ENCODE results near the gene SLC23A2.
"Not testable (repeated sequence)": the region's sequence is repeated elsewhere in the genome, so short reads cannot be mapped to it uniquely, and the experiment has no call there.

SLC23A2 gene

DNA sequence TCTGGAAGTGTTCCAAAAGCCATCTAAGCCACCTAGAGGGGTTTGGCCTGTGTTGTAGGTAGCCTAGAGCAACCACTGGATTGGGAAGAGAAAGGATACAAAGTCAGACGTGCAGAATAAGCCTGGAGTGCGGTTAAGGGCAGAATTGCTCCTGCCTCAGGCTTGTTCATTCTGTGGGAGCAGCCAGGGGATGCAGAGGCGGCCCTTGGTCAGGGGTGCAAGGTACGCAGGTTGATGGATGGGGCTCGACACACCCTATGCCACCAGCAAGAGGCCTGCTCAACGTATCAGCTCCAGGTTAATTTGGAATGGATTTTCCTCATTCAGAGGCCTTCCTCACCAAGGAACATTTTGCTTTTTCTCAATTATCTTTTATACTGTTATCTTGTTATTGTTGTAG is 129.8 kb downstream of the SLC23A2 start:
- no peak for DNase-seq

DNA sequence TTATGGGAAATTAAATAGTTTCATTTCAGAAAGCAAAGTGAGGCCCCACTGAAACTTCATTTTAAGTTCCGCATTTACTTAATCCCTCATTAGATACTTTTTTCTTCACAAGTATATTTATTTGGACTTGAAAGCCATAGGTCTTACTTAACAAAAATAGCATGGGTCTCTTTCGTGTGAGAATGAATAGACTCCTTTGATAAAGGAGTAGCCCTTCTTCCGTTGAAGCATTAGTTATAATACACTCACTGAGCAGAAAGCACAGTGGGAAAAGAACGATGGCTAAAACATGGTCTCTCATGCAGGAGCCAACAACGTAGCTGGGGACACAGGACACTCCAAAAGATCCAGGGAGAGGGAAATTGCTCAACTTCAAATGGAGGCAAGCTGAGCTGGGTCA is 130.4 kb downstream of the SLC23A2 start:
- DNase-seq = no peak

DNA sequence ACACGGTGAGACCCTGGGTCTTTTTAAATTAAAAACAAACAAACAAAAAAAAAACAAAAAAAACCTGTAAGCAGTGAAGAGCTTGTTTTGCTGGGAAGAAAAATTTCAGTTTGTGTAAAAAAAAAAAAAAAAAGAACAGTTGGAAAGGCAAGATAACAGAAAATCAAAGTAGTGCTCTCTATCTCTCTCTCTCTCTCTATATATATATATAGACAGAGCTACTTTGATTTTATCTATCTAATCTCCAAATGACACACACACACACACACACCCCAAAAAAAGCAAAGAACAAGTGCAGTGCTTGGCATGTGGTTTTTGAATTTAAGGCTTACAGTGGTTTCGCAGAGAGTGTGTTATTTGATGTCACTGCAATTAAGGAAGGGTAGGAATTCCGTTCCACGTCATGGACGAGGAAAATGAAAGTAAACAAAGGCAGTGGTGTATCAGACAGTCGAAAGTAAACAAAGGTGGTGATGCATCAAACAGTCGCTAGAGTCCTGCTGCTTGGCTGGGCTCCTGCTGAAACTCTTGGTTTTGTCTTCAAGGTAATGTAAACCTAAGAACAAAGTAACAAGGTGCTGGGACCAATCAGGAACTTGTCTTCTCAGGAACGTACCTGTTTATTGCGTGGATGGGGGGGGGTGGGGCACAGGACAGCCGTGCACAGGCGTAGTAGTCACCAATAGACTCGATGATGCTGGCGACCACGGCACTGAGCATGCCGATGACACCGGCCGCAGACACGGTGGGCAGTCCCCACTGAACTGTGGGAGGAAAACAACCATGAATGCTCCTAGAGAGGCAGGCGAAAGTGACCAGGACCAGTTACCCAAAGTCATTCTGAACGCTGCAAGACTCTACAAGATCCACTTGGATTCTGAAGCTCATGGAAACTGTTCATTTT is 131.8 kb downstream of the SLC23A2 start:
- DNase-seq = no peak

DNA sequence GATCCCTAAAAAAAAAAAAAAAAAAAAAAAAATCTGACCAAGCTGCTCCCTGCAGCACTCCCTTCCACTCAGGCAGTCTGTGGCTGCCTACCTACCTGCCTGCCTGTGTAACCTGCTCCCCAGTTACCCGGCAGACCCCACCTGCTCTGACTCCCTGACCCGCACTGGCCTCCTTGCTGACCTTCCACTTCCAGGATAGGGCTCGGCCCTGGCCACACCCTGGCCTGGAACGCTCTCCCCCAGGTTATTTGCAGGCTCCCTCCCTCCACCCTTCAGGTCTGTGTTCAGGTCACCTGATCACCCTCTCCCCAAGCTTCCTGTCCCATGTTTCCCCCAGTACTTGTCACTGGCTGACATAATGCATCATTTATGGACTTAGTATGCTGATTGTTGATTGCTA is 134.3 kb downstream of the SLC23A2 start:
- DNase-seq = no peak

DNA sequence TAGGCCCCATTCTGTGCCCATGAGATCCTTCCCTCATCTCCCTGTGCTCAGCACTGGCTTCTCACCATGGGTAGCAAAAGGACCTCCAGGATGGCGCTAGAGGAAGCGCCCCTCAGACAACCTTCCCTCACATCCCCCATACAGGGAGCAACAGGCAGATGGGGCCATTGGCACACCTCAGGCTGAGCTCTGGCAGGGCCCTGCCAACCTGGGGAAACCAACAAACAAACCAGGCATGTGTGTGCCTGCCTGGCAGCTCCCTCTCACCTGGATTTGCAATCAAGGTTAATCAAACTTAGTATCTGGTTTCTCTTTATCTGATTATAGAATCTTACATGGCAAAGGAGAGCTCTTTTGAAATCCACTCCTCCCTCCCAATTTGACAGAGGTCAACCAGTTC is 134.9 kb downstream of the SLC23A2 start:
- no peak for DNase-seq

DNA sequence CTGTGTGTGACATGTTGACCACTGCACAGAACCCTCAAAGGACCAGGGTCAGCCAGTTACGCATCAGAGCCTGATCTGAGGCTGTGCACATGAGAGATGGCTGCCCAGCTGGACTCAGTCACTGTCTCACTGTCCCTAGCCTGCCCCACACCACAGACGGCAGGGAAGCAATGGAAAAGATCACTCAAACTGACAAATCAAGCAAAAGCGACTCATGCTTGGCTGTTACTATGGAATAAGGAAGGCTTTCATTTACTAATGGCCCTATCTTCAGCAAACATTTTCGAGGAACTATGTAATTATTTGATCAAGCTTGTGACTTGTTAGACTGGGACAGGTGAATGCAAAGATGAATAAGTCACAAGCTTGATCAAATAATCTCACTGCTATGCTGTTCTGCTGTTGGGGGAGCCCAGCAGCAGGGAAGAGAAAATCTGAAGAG is 137.0 kb downstream of the SLC23A2 start:
- DNase-seq = no peak

DNA sequence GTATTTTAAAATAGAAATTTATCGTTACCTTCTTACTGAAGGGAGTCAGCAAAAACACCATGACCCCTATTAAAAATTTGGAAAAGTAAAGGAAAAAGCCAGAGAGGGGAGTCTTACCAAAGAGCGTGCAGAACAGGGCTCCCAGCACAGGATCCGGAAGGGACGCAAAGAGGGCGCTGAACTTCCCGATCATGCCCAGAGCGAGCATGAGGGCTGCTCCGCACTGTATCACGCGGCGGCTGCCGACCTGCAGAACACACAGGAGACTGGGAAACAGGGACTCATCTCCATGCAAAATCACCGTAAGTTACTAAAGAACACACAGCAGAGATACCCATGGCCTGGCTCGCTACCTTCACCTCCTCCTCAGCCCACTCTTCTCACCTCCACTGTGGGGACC is 138.6 kb downstream of the SLC23A2 start:
- no peak for DNase-seq

DNA sequence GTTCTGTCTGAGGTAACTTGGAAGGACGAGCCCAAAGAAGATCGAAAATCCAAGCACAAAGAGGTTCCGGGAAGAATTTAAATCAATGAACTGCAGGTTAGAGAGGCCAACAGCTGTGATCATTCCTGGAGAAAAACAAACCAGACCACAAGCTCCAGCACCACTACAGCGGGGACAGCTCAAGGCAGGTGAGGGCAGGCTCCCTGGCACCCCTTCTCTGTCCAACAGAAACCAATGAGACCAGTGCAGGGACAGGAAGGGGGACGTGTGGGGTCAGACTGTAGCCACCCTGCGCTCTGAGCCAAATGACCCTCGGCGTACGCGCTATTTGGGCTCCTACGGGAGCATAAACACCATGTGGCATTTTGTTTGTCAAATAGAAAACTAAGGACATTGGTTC is 139.3 kb downstream of the SLC23A2 start:
- no peak for DNase-seq

DNA sequence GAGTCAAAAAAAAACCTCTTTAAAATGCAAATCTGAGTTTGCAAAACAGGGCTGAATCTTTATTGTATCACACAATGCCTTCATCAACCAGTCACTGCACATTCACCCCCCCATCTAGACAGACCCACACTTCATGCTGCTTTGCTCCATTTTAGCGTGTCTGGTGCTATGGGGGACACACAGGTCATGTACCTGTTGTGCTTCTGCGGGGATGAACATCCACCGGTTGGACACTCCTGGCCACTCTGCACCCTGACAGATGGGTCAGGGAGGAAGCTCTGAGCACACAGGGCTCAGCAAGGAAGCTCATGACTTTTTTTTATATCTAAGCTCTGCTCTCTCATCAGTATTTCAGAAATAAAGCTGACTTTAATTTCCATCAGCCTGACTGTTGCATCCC is 143.3 kb downstream of the SLC23A2 start:
- no peak for DNase-seq

DNA sequence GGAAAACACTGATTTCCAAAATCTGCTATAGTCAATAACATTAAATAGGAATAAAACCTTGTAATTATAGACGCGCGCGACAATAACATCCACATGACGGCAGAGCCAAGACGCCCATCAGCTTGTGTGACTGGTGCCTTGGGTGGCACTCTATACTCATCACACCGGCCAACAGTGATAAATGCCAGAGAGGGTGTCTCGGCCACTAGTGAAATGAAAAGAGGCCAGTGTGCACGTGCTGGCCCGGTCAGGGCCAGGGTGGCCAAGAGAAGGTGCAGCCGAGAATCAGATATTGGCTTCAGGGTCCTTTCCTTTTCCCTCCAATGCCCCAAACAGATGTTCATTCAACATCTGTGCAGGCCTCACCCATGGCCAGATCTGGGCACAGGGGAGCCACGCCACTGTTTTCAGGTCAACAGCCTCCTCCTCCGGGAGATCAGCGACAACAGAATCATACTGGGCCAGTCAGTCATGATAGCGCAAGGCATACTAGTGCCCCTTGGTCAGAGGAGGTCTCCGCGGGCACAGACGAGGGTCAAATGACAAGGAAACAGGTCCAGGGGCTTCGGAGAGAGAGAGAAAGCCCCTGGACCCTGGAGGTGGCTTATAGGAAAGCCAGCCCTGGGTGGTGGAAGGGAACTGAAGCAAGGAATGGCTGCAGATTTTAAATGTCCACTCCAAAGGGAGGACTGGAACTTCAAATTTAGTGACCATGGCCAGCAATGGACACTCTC is 145.1 kb downstream of the SLC23A2 start:
- no peak for DNase-seq

DNA sequence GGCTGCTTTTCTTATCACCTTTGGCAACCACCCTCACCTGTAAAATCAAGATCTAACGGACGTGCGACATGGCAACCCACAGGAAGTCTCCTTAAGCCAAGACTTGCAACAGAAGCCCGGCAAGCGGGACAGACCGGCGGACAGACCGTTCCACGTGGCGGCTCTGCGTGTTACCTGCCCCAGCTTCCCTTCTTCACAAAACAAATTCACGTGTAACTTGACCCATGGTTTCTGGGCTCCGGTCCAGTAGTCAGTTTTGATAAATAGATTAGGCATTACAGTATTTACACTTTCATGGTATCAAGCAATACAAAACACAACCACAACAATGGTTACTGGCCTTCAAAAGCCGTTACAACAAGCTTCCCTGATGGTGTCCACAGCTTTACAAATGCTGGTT is 145.8 kb downstream of the SLC23A2 start:
- DNase-seq = no peak

DNA sequence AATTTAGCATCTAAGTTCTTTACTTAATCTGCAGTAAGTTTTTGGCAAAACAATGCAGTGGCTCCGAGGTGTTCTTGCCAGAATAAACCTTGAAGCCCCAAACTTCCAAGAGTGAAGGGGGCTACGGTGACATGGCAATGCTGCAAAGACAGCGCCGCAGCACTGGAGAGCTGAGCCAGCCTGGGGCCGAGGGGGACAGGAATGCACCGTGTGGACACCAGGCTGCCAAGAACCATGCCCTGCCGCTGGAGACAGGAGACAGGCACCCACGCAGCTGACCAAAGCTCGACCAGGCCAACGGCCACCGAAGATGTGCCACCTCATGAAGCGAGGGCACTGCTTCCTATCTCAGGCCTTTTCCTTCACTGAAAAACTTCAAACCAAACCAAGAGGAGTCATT is 146.2 kb downstream of the SLC23A2 start:
- no peak for DNase-seq

DNA sequence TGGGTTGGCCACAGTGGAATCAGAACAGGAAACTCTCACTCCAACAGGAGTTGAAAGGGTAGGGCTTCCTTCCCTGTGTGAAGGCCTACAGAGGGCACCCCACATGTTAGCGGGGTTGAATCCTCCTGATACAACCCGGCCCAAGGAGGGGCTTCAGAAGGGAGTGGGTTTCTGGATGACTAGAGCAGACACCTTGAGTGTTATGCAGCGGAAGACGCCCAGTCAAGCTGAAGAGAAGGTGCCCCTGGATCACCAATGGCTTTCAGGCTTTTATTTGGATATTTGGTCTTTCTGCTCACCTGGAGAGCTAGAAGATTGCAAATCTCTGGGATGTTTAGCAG is 146.8 kb downstream of the SLC23A2 start:
- no peak for DNase-seq

DNA sequence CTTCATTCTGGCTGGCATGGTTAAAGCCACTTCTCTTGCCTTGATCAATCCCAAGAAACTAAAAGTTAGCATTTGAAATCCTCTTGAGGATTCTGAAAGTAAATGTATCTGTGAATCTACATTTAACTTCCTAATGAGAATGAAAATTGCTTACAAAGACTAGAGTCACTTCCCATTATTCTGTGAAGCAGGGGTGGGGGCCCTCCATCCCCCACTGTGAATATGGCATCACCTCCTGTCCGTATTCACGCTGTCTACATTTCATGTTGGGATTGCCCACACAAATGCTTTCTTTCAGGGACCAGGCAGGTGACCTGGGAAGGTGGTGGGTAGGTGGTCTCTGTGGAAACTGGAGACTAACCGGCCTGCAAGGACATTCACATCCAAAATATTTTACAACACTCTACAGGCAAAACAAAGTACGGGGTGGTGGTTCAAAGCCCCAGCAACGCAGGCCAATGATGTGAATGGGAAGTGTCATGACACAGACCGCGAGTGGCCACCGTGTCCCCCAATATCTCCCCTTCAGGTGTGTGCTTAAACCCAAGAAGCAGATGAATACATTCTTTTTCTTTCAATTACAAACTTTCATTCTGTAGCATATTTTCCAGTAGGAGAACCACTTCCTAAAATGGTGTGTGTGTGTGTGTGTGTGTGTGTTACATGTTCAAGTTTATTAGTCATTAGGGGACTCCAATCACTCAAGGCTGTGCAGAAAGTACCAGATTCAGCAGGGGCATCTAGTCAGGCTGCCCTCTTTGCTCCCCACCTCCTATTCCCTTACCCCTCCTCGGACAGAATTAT is 147.4 kb downstream of the SLC23A2 start:
- no peak for DNase-seq

DNA sequence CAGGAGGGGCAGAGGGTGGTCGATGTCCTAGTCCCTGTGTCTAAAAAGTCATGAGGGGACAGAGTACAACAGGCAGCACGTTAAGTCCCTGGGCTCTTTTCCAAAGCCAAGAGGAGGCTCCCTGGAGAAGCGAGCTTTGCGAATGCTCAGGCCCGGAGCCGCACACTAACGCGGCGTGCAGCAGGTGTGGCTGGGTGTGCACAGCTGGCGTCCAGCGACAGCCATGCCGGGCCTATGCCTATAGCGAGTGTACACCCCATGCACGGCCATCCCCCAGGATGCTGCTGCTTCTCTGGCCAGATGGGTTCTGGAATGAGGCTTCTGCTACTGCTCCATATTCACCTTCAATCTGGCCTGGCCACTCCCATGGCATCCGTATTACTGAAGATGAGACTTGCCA is 148.3 kb downstream of the SLC23A2 start:
- no peak for DNase-seq

DNA sequence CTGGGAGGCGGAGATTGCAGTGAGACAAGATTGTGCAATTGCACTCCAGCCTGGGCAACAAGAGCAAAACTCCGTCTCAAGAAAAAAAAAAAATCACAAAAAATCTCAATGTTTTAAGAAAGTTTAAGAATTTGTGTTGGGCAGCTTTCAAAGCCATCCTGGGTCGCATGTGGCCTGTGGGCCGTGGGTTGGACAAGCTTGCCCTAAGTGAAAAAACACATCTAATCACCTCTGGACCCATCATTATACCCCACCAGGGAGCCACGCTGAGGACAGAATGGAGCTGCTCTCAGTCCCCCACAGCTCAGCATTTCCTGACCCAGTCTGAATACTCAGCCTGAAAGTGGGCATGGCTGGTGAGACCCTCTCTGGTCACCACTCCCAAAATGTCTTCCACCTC is 150.3 kb downstream of the SLC23A2 start:
- no peak for DNase-seq

DNA sequence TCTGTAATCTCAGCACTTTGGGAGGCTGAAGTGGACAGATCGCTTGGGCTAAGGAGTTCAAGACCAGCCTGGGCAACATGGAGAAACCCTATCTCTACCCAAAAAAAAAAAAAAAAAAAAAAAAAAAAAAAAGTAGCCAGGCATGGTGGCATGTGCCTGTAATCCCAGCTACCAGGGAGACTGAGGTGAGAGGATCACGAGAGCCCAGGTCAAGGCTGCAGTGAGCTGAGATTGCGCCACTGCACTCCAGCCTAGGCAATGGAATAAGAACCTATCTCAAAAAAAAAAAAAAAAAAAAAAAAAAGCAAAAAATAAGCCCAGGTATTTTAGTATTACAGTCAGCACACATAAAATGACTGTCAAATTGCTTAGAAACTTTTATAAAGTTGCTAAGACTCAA is 152.5 kb downstream of the SLC23A2 start:
- not testable (repeated sequence) for DNase-seq

DNA sequence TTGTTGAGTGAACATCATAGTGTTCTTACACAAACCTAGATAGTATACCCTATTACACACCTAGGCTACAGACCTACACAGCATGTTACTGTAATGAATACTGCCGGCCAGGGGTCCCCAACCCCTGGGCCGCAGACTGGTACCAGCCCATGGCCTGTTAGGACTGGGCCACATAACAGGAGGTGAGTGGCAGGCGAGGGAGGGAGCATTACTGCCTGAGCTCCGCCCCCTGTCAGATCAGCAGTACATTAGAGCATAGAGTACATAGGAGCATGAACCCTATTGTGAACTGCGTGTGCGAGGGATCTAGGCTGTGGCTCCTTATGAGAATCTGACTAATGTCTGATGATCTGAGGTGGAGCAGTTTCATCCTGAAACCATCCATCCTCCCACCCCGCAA is 153.3 kb downstream of the SLC23A2 start:
- DNase-seq = no peak

DNA sequence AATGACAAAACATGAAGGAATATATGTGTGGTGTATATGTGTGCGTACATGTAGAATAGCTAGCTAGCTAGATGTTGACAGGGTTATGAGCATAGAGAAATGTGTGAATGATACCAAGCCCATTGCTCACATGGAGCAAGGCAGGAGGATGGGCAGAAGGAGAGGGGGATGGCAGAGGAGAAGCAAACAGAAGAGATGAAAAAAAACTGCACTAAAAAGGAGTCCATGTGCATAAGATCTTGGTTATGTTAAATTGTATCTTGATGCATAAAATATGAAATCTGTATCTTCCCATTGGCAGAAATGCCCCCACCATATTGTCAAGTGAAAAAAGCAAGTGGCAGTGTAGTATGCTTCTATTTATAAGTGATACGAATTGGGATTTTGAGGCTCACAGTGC is 154.5 kb downstream of the SLC23A2 start:
- DNase-seq = no peak

DNA sequence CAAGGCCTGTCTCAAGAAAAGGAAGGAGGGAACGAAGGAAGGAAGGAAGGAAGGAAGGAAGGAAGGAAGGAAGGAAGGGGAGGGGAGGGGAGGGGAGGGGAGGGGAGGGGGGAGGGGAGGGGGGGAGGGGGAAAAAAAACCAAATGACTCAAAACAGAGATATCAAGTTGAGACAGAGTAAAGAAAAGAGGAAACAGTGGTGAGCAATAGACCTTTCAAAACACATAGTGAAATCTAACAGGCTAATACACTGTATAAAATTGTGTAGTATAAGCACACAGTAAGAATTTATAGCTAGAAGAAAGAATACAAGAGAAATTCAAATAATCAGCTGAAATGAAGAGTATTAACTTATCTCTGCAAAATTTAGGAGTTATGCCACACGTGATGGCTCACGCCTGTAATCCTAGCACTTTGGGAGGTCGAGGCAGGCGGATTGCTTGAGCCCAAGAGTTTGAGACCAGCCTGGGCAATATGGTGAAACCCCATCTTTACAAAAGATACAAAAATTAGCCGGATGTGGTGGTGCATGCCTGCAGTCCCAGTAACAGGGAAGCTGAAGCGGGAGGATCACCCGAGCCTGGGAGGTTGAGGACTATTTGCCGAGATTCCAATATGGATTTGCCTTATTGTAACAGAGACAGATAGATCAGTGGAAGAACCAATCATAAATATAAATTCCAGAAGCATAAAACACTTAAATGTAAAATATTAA is 156.4 kb downstream of the SLC23A2 start:
- DNase-seq = no peak

DNA sequence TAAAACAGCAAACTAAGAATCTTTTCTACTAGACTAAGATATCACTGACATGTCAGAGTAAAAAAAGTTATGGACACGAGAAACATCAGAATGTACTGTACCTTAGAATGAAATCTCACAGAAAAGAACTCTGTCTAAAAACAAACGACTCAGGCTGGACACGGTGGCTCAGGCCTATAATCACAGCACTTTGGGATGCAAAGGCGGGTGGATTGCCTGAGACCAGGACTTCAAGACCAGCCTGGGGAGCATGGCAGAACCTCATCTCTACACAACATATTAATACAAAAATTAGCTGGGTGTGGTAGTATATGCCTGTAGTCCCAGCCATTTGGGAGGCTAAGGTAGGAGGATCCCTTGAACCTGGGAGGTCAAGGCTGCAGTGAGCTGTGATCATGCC is 157.0 kb downstream of the SLC23A2 start:
- no peak for DNase-seq

DNA sequence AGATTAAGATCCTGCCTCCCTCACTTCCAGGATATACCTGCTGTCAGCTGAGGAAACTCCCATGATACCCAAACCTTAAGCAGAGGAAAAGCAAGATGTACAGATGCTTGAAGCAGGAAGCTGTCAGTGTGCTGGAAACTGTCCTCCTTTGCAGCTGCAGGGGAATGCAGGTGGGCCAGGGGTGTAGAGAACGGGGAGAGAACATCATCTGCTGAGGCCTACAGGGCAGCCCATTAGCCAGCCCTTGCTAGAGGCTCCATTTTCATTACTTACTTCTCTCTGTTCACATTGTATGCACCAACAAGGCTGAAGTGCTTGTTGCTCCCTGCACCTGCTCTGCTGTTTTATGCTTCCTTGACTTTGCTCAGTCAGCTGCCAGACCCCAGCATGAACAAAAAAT is 160.5 kb downstream of the SLC23A2 start:
- no peak for DNase-seq

DNA sequence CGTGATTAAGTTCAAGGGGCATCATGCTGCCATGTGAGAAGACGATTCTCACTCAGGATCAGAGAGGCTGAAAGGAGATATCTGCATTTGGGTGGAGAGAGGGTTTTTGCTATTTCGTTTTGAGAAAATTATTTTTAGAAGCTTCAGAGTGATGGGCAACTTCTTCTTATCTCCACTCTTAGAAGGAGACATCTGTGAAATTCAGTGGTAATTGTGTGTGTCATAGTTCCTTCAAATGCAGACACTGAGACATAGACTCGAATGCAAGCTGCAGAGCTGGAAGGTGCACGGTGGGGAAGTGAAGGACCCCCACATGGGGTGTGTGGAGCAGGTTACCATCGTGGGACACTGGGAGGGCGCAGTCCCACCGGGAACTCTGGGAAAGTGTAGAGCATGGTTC is 162.8 kb downstream of the SLC23A2 start:
- no peak for DNase-seq
